ENCODE results near the gene LIN9. TPM values are rescaled to one million over a fixed set of nuclear protein-coding genes. Genes with fewer than 3 reads are reported as not detected.

LIN9 gene
- total and polyA plus RNA-seq, 7 donors = 1.1 to 2.6 (median 1.6) TPM

- 94 to 95% (median 95%) methylated on average over 10 of the region's 10 CpGs for WGBS, 3 donors
- no peak overlapping the region for H3K27ac ChIP-seq
- H3K36me3 ChIP-seq (ENCODE audit: insufficient read depth in 1 of 2, low read depth in 1 of 2) = peaks cover 2 to 17% of the 10 kb centered on the region in 2 donors
- H3K9me3 ChIP-seq = no peaks in the 10 kb centered on the region
- no peak for ATAC-seq
- H3K4me1 ChIP-seq = peaks cover 11% of the 10 kb centered on the region
- no peaks in the 10 kb centered on the region for H3K27me3 ChIP-seq (ENCODE audit: insufficient read depth in 3 of 3, low read length in 2 of 3)
- no peak for DNase-seq
- intact Hi-C loops (cut with DNase I) = loop anchor here in 1 of 2 donors (5.0 kb wide), 1 partner anchor 43 kb away; no protein-coding TSS in a partner anchor
- TF ChIP-seq CTCF (IDR thresholded peaks at IDR 0.05) = no peak
- H3K4me3 ChIP-seq = no peak overlapping the region
Observed at GRCh38 chr1:226355016-226355415, 46.1 kb upstream of the LIN9 start.

- H3K27ac ChIP-seq = no peak overlapping the region
- DNase-seq (no peak), ATAC-seq (no peak)
- H3K4me3 ChIP-seq = no peak overlapping the region
- no peak for TF ChIP-seq CTCF (IDR thresholded peaks at IDR 0.05)
- H3K36me3 ChIP-seq (ENCODE audit: insufficient read depth in 1 of 2, low read depth in 1 of 2) = peaks cover 2 to 6% of the 10 kb centered on the region in 2 donors
- H3K9me3 ChIP-seq = no peaks in the 10 kb centered on the region
- WGBS, 3 donors = 78 to 81% (median 79%) methylated on average over 15 of the region's 15 CpGs
- no peaks in the 10 kb centered on the region for H3K27me3 ChIP-seq (ENCODE audit: insufficient read depth in 3 of 3, low read length in 2 of 3)
- intact Hi-C loops (cut with DNase I) = no loop called here
- H3K4me1 ChIP-seq = peaks cover 11% of the 10 kb centered on the region
Observed at GRCh38 chr1:226353698-226354525, 44.9 kb upstream of the LIN9 start.

DNA sequence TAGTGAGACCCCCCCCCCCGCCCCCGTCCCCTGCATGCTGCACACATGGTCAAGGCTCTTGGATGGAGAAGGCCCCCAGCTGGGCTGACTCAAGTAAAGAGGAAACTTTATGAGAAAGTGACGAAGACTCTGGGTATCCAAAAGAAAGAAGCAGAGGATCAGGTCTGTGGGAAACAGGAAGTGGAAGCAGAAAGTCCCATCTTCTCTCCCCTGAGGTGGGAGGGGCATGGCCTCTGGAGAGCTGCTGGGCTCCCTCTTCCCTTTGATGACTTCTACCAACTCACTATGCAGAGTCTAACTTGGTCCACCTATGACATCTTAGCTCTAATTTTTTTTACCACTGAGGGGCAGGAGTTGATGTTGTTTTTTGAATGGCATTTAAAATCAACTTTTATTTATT, 42.7 kb upstream of the LIN9 start:
- DNase-seq = no peak
- Histone ChIP-seq H3K9me3 (no peaks in the 10 kb centered on the region), H3K27me3 (ENCODE audit: insufficient read depth in 3 of 3, low read length in 2 of 3) (no peaks in the 10 kb centered on the region), H3K36me3 (ENCODE audit: insufficient read depth in 1 of 2, low read depth in 1 of 2) (no peaks in the 10 kb centered on the region), H3K4me1 (peaks cover 10% of the 10 kb centered on the region), H3K4me3 (no peak overlapping the region), H3K27ac (no peak overlapping the region)
- WGBS, 3 donors = 86% methylated on average over 3 of the region's 3 CpGs
- ATAC-seq = no peak
- intact Hi-C loops (cut with DNase I) = no loop called here
- no peak for TF ChIP-seq CTCF (IDR thresholded peaks at IDR 0.05)

DNA sequence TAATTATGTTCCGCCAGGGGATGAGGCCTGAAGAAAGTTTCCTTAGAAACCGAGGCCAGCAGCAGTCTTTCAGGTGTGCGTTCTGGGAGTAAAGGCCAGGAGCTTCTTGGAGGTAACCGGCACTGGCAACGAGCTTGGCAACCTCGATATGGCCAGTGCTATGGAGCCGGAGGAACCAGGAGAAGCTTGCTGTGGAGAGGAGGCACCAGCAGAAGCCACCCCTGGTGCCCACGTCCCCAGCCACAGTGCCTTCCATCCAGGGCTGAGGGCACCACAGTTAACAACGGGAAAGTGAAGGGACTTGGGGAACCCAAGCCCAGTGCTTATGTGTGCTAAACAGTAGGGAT, 41.5 kb upstream of the LIN9 start:
- no peak for ATAC-seq
- TF ChIP-seq CTCF (IDR thresholded peaks at IDR 0.05) = no peak
- 57 to 62% (median 58%) methylated on average over 9 of the region's 9 CpGs for WGBS, 3 donors

More for the DNA sequence above, 41.5 kb upstream of the LIN9 start:
- Histone ChIP-seq H3K9me3 (no peaks in the 10 kb centered on the region), H3K4me3 (no peak overlapping the region), H3K36me3 (ENCODE audit: insufficient read depth in 1 of 2, low read depth in 1 of 2) (no peaks in the 10 kb centered on the region), H3K27ac (no peak overlapping the region), H3K4me1 (no peaks in the 10 kb centered on the region), H3K27me3 (ENCODE audit: insufficient read depth in 3 of 3, low read length in 2 of 3) (no peaks in the 10 kb centered on the region)
- intact Hi-C loops (cut with DNase I) = no loop called here
- no peak for DNase-seq
